ENCODE results near the gene LPP.

GRCh38 chr3:188530226-188530625 lies 376.3 kb downstream of the LPP start:
- TF ChIP-seq, protein P1, sequence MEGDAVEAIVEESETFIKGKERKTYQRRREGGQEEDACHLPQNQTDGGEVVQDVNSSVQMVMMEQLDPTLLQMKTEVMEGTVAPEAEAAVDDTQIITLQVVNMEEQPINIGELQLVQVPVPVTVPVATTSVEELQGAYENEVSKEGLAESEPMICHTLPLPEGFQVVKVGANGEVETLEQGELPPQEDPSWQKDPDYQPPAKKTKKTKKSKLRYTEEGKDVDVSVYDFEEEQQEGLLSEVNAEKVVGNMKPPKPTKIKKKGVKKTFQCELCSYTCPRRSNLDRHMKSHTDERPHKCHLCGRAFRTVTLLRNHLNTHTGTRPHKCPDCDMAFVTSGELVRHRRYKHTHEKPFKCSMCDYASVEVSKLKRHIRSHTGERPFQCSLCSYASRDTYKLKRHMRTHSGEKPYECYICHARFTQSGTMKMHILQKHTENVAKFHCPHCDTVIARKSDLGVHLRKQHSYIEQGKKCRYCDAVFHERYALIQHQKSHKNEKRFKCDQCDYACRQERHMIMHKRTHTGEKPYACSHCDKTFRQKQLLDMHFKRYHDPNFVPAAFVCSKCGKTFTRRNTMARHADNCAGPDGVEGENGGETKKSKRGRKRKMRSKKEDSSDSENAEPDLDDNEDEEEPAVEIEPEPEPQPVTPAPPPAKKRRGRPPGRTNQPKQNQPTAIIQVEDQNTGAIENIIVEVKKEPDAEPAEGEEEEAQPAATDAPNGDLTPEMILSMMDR (IDR thresholded peaks at IDR 0.05; ENCODE audit: low read length), result no peak
- no peak for TF ChIP-seq EZH2 (optimal IDR thresholded peaks at IDR 0.05; ENCODE audit: low read depth, low read length)

Data from MM.1S (cell line).